HCT116 (cell line): ENCODE results near the gene NCBP1. TPM values are rescaled to one million over a fixed set of nuclear protein-coding genes. Genes with fewer than 3 reads are reported as not detected.

Source experiments
- ATAC-seq: fragments of 200-7000 bp; cut with Tn5 transposase; 2 replicates; pipeline ENCODE4 v1.9.1; 2020; ENCODE audit warnings: mild to moderate bottlenecking, moderate library complexity
- BruUV-seq: library from RNA; stranded (reverse); fragments of 400-500 nt; replicated peaks from 2 replicates; lab custom pipeline; 2021; lab: Mats Ljungman, UMichigan
- CTCF ChIA-PET: fragments of 300-600 bp; sonication (Branson Sonifier 250); formaldehyde crosslinking; loops from one replicate; lab custom pipeline; 2021; ENCODE audit warnings: antibody characterized with exemption; lab: Charles Lee
- POLR2A ChIA-PET: fragments of 300-600, 350-600 bp; sonication (Branson Sonifier 250); formaldehyde crosslinking; loops from one replicate; lab custom pipeline; 2021; ENCODE audit warnings: antibody characterized with exemption; lab: Charles Lee
- RAD21 ChIA-PET, 2 experiments: fragments of 300-600 bp; sonication (Branson Sonifier 250); formaldehyde crosslinking; loops; one replicate each; lab custom pipeline; 2023; ENCODE audit warnings: low total read pairs in 2 of 2; ENCODE audit not compliant: uncharacterized antibody in 2 of 2, unreplicated experiment in 2 of 2, low non-redundant PET in 1 of 2; lab: Charles Lee
- DNase-seq: peaks from one replicate; pipeline ENCODE4 v3.0.0-alpha.2; 2010; ENCODE audit warnings: low read depth, low spot score
- H2AFZ ChIP-seq: fragments of 200-600 bp; shearing (Covaris generic), sonication (generic); 2 replicates; pipeline ENCODE4 v1.6.1; 2017; ENCODE audit warnings: low read depth, mixed run types, mixed read lengths, antibody characterized with exemption, low read length; ENCODE audit not compliant: poor library complexity, severe bottlenecking
- H3K27ac ChIP-seq: 2 replicates; pipeline ENCODE4 v1.5.1; 2012; ENCODE audit warnings: low read depth, low read length
- H3K27me3 ChIP-seq: fragments of 200-600 bp; sonication (generic); 2 replicates; pipeline ENCODE4 v1.6.1; 2016; ENCODE audit warnings: mixed run types, low read length, mixed read lengths; ENCODE audit not compliant: insufficient read depth
- H3K36me3 ChIP-seq, 2 experiments: fragments of 200-500 bp in 1 of 2; fragments of 200-600 bp in 1 of 2; sonication (Bioruptor generic) in 1 of 2; sonication (generic) in 1 of 2; 2 replicates each; pipeline versions ENCODE4 v1.5.1 to v1.6.1; 2014 to 2016; ENCODE audit warnings: low read length in 2 of 2, inconsistent platforms in 1 of 2, mixed read lengths in 1 of 2, mixed run types in 1 of 2; ENCODE audit not compliant: insufficient read depth in 2 of 2, control insufficient read depth in 1 of 2
- H3K4me1 ChIP-seq, 2 experiments: fragments of 200-600 bp in 1 of 2; sonication (generic) in 1 of 2; 2 replicates each; pipeline versions ENCODE4 v1.5.1 to v1.6.1; 2012 to 2017; ENCODE audit warnings: low read length in 2 of 2, inconsistent platforms in 1 of 2, mild to moderate bottlenecking in 1 of 2, mixed read lengths in 1 of 2, mixed run types in 1 of 2, moderate library complexity in 1 of 2; ENCODE audit not compliant: insufficient read depth in 2 of 2, control insufficient read depth in 1 of 2
- H3K4me2 ChIP-seq: fragments of 200-600 bp; sonication (generic); 2 replicates; pipeline ENCODE4 v1.6.1; 2017; ENCODE audit warnings: mixed run types, low read length, mixed read lengths
- H3K4me3 ChIP-seq, 2 experiments: fragments of 200-600 bp in 1 of 2; sonication (generic) in 1 of 2; replicated peaks in 1 of 2; 2 replicates each; pipeline ENCODE4 v1.5.1; 2011 to 2016; ENCODE audit warnings: low read length in 2 of 2, control low read depth in 1 of 2, low read depth in 1 of 2, mild to moderate bottlenecking in 1 of 2, mixed read lengths in 1 of 2, mixed run types in 1 of 2
- H3K79me2 ChIP-seq: fragments of 200-600 bp; sonication (generic); 2 replicates; pipeline ENCODE4 v1.6.1; 2017; ENCODE audit warnings: mild to moderate bottlenecking, mixed run types, low read length, moderate library complexity, mixed read lengths; ENCODE audit not compliant: insufficient read depth
- H3K9ac ChIP-seq: fragments of 200-600 bp; sonication (generic); 2 replicates; pipeline ENCODE4 v1.6.1; 2016; ENCODE audit warnings: low read length, mixed read lengths
- H3K9me2 ChIP-seq: fragments of 200-600 bp; sonication (generic), shearing (Covaris generic); 2 replicates; pipeline ENCODE4 v1.6.1; 2017; ENCODE audit warnings: mixed run types, mild to moderate bottlenecking, moderate library complexity; ENCODE audit not compliant: insufficient read depth
- H3K9me3 ChIP-seq, 2 experiments: fragments of 200-500 bp in 1 of 2; fragments of 200-600 bp in 1 of 2; sonication (Bioruptor generic) in 1 of 2; sonication (generic) in 1 of 2; 2 replicates each; pipeline ENCODE4 v1.6.1; 2014 to 2017; ENCODE audit warnings: low read length in 2 of 2, mixed read lengths in 2 of 2, inconsistent platforms in 1 of 2, low read depth in 1 of 2, mild to moderate bottlenecking in 1 of 2, mixed run types in 1 of 2, moderate library complexity in 1 of 2; ENCODE audit not compliant: control insufficient read depth in 1 of 2, insufficient read depth in 1 of 2
- H4K20me1 ChIP-seq: fragments of 200-600 bp; sonication (generic), shearing (Covaris generic); 2 replicates; pipeline ENCODE4 v1.6.1; 2017; ENCODE audit warnings: mixed run types, mild to moderate bottlenecking, moderate library complexity; ENCODE audit not compliant: insufficient read depth
- CEBPB ChIP-seq: IDR thresholded peaks from 2 replicates; pipeline ENCODE4 v1.6.1; 2012; ENCODE audit warnings: low read depth
- EGR1 ChIP-seq: IDR thresholded peaks from 2 replicates; pipeline ENCODE4 v1.6.1; 2012; ENCODE audit warnings: low read depth
- EZH2 ChIP-seq: fragments of 200-600 bp; sonication (generic); IDR thresholded peaks from 2 replicates; pipeline ENCODE4 v1.6.1; 2017; ENCODE audit warnings: antibody characterized with exemption, mixed run types
- EZH2phosphoT487 ChIP-seq: fragments of 200-600 bp; IDR thresholded peaks from 2 replicates; pipeline ENCODE4 v1.6.1; 2018; ENCODE audit warnings: antibody characterized with exemption, borderline replicate concordance
- FOSL1 ChIP-seq: IDR thresholded peaks from 2 replicates; pipeline ENCODE4 v1.6.1; 2012; ENCODE audit warnings: low read depth
- POLR2A ChIP-seq: IDR thresholded peaks from 2 replicates; pipeline ENCODE4 v1.7.0; 2011; ENCODE audit warnings: borderline replicate concordance; ENCODE audit not compliant: insufficient read depth, insufficient read length; ENCODE audit errors: extremely low read depth
- RAD21 ChIP-seq: IDR thresholded peaks from 2 replicates; pipeline ENCODE4 v1.6.1; 2012; ENCODE audit warnings: low read depth, mild to moderate bottlenecking
- SIN3A ChIP-seq: IDR thresholded peaks from 2 replicates; pipeline ENCODE4 v1.6.1; 2012; ENCODE audit warnings: low read depth
- SP1 ChIP-seq: IDR thresholded peaks from 2 replicates; pipeline ENCODE4 v1.6.1; 2012; ENCODE audit warnings: low read depth
- TCF7L2 ChIP-seq: IDR thresholded peaks from 2 replicates; pipeline ENCODE4 v1.7.0; 2011; ENCODE audit warnings: borderline replicate concordance, inconsistent platforms; ENCODE audit not compliant: insufficient read depth, insufficient read length; ENCODE audit errors: extremely low read depth
- YY1 ChIP-seq: IDR thresholded peaks from 2 replicates; pipeline ENCODE4 v1.6.1; 2011; ENCODE audit warnings: low read length, low read depth, moderate library complexity, mild to moderate bottlenecking; ENCODE audit not compliant: insufficient replicate concordance; ENCODE audit errors: extremely low read depth
- ZNF274 ChIP-seq: fragments of 200-500 bp; sonication (Bioruptor generic); IDR thresholded peaks from 2 replicates; pipeline ENCODE4 v1.6.1; 2014; ENCODE audit warnings: mild to moderate bottlenecking, low read depth, low read length, inconsistent platforms
- intact Hi-C: fragments of 100-400 bp; cut with micrococcal nuclease; formaldehyde crosslinking; loops from 2 replicates; pipeline ENCODE4 v1.10.0; 2022
- total RNA-seq: library from RNA; stranded (reverse); gene quantifications from one replicate; pipeline ENCODE4 v1.2.1, GENCODE V29; 2021; ENCODE audit not compliant: unreplicated experiment
- TF ChIP-seq, protein P1 (sequence below): IDR thresholded peaks from 2 replicates; pipeline ENCODE4 v1.6.1; 2012
- TF ChIP-seq, protein P2 (sequence below), 3 experiments: fragments of 200-600 bp in 1 of 3; sonication (generic) in 1 of 3; IDR thresholded peaks in 2 of 3; conservative IDR thresholded peaks in 1 of 3; 2 replicates each; pipeline ENCODE4 v1.5.1; 2012 to 2017; ENCODE audit warnings: low read depth in 2 of 3, low read length in 2 of 3, antibody characterized with exemption in 1 of 3, borderline replicate concordance in 1 of 3, control low read depth in 1 of 3, mild to moderate bottlenecking in 1 of 3, mixed read lengths in 1 of 3, mixed run types in 1 of 3, moderate library complexity in 1 of 3; ENCODE audit not compliant: insufficient read depth in 1 of 3
- TF ChIP-seq, protein P3 (sequence below): IDR thresholded peaks from 2 replicates; pipeline ENCODE4 v1.6.1; 2012
- TF ChIP-seq, protein P4 (sequence below): IDR thresholded peaks from 2 replicates; pipeline ENCODE4 v1.6.1; 2011; ENCODE audit warnings: mild to moderate bottlenecking, low read length, moderate library complexity; ENCODE audit not compliant: insufficient replicate concordance; ENCODE audit errors: extremely low read depth

The NCBP1 gene
- total RNA-seq, 1 experiment from 2014 or later: 32.9 TPM

DNA sequence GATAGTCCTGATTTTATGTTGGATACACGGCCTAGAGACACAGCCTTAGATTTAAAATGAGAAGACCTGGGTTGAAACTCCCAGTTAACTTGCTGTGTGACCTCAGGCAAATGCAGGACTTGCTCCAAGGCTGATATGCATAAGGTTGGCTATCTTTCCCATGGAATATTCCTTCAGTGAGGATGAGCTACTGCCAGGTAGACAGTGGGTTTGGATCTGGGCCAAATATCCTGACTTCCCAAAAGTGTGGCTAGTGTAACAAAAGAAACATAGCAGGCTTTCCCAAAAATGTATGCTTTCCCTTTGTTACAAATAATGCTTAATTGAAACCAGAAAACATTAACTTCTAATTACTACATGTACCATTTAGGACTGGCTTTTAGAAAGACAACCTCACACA lies 64.2 kb downstream of the NCBP1 start:
- H3K27me3 ChIP-seq: no peaks in the 10 kb centered on the region
- TF ChIP-seq, protein P1, sequence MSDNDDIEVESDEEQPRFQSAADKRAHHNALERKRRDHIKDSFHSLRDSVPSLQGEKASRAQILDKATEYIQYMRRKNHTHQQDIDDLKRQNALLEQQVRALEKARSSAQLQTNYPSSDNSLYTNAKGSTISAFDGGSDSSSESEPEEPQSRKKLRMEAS: 0 out of 2 replicates have a peak, but pooled peaks have one; percentile 30
- TF ChIP-seq RAD21 (no peak), SIN3A (peak; percentile 25; the same call in 1 of the 2 replicates), ZNF274 (no peak)
- TF ChIP-seq, protein P2, sequence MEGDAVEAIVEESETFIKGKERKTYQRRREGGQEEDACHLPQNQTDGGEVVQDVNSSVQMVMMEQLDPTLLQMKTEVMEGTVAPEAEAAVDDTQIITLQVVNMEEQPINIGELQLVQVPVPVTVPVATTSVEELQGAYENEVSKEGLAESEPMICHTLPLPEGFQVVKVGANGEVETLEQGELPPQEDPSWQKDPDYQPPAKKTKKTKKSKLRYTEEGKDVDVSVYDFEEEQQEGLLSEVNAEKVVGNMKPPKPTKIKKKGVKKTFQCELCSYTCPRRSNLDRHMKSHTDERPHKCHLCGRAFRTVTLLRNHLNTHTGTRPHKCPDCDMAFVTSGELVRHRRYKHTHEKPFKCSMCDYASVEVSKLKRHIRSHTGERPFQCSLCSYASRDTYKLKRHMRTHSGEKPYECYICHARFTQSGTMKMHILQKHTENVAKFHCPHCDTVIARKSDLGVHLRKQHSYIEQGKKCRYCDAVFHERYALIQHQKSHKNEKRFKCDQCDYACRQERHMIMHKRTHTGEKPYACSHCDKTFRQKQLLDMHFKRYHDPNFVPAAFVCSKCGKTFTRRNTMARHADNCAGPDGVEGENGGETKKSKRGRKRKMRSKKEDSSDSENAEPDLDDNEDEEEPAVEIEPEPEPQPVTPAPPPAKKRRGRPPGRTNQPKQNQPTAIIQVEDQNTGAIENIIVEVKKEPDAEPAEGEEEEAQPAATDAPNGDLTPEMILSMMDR (IDR thresholded peaks at IDR 0.05 in 2 of 3, conservative IDR thresholded peaks at IDR 0.05 in 1 of 3; ENCODE audit: borderline replicate concordance in 1 of 3, insufficient read depth in 1 of 3, low read depth in 2 of 3, low read length in 2 of 3): no peak
- H3K9ac ChIP-seq: peak overlapping the region; percentile 86
- POLR2A ChIA-PET: no interaction called here
- peak overlapping the region; percentile 99 for H3K4me2 ChIP-seq
- no peaks in the 10 kb centered on the region for H3K9me3 ChIP-seq
- no peak for ATAC-seq
- peak overlapping the region; percentile 37 for H3K27ac ChIP-seq
- CTCF ChIA-PET: no interaction called here
- intact Hi-C loops: loop anchor here (1.0 kb wide), 1 partner anchor 65 kb away; the partner anchor contains the start of genes NCBP1 and TSTD2
- peaks cover 33% of the 10 kb centered on the region for H3K79me2 ChIP-seq
- RAD21 ChIA-PET: no interaction called here
- H2AFZ ChIP-seq: peak overlapping the region; percentile 81
- no peaks in the 10 kb centered on the region for H3K36me3 ChIP-seq
- H3K9me2 ChIP-seq: no peaks in the 10 kb centered on the region
- no peak for DNase-seq
- H3K4me1 ChIP-seq: peaks cover 22 to 40% of the 10 kb centered on the region in 2 experiments
- BruUV-seq: TSS peak; percentile 81
- H3K4me3 ChIP-seq: peak overlapping the region; percentile 78 to 95
- H4K20me1 ChIP-seq: no peaks in the 10 kb centered on the region

DNA sequence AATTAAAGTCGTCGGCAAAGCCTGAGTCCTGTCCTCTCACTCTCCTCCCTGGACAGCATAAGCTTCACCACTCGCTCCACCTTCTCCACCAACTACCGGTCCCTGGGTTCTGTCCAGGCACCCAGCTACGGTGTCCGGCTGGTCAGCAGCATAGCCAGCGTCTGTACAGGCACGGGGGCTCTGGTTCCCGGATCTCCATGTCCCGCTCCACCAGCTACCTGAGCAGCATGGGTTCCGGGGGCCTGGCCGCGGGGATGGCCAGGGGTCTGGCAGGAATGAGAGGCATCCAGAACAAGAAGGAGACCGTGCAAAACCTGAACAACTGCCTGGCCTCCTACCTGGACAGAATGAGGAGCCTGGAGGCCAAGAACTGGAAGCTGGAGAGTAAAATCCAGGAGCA lies 65.2 kb downstream of the NCBP1 start:
- Histone ChIP-seq H3K4me2 (no peak overlapping the region), H2AFZ (no peak overlapping the region), H3K9ac (no peak overlapping the region), H3K9me3 (no peaks in the 10 kb centered on the region), H3K4me3 (no peak overlapping the region), H3K27ac (no peak overlapping the region), H4K20me1 (no peaks in the 10 kb centered on the region), H3K79me2 (peaks cover 29% of the 10 kb centered on the region), H3K4me1 (peaks cover 30 to 50% of the 10 kb centered on the region in 2 experiments), H3K9me2 (no peaks in the 10 kb centered on the region), H3K36me3 (no peaks in the 10 kb centered on the region), H3K27me3 (no peaks in the 10 kb centered on the region)
- ChIA-PET POLR2A (no interaction called here), RAD21 (no interaction called here), CTCF (no interaction called here)
- intact Hi-C loops: no loop called here
- ATAC-seq: no peak
- no peak for DNase-seq
- no TSS peak for BruUV-seq
- TF ChIP-seq TCF7L2: no peak
- TF ChIP-seq CEBPB: no peak
- no peak for TF ChIP-seq FOSL1
- no peak for TF ChIP-seq ZNF274
- TF ChIP-seq EZH2phosphoT487: no peak
- TF ChIP-seq, protein P3, sequence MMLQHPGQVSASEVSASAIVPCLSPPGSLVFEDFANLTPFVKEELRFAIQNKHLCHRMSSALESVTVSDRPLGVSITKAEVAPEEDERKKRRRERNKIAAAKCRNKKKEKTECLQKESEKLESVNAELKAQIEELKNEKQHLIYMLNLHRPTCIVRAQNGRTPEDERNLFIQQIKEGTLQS: no peak
- no peak for TF ChIP-seq EZH2
- TF ChIP-seq, protein P4, sequence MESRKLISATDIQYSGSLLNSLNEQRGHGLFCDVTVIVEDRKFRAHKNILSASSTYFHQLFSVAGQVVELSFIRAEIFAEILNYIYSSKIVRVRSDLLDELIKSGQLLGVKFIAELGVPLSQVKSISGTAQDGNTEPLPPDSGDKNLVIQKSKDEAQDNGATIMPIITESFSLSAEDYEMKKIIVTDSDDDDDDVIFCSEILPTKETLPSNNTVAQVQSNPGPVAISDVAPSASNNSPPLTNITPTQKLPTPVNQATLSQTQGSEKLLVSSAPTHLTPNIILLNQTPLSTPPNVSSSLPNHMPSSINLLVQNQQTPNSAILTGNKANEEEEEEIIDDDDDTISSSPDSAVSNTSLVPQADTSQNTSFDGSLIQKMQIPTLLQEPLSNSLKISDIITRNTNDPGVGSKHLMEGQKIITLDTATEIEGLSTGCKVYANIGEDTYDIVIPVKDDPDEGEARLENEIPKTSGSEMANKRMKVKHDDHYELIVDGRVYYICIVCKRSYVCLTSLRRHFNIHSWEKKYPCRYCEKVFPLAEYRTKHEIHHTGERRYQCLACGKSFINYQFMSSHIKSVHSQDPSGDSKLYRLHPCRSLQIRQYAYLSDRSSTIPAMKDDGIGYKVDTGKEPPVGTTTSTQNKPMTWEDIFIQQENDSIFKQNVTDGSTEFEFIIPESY: no peak
- no peak for TF ChIP-seq SP1
- TF ChIP-seq, protein P1: no peak
- TF ChIP-seq EGR1: no peak
- TF ChIP-seq POLR2A: no peak
- no peak for TF ChIP-seq YY1
